HG03175 (cell line): ENCODE data around the gene C6orf89.

ENCODE experiments used
- ATAC-seq: cut with Tn5 transposase; IDR thresholded peaks from one replicate; pipeline ENCODE4 v1.9.1; 2021; ENCODE audit warnings: mild to moderate bottlenecking, moderate library complexity; ENCODE audit not compliant: unreplicated experiment

C6orf89 gene

DNA sequence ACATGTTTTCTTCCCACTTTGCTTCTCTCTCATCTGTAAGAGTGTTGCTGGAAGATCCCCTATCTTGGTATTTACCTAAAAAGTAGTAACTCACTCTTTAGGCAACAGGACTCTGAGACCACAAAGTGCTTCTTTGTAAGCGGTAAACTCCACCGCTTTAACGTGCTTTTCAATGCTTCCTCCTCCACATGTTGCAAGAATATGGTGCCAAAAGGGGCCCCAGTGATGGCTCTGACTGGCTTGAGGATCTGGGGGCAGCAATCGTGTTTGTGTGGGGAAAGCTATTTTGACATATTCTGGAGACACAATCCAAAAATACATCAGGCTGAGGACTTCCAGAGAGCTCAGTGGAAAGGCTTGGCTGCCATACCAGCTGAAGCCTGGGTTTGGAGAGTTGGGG is 34.1 kb upstream of the C6orf89 start:
- no peak for ATAC-seq

DNA sequence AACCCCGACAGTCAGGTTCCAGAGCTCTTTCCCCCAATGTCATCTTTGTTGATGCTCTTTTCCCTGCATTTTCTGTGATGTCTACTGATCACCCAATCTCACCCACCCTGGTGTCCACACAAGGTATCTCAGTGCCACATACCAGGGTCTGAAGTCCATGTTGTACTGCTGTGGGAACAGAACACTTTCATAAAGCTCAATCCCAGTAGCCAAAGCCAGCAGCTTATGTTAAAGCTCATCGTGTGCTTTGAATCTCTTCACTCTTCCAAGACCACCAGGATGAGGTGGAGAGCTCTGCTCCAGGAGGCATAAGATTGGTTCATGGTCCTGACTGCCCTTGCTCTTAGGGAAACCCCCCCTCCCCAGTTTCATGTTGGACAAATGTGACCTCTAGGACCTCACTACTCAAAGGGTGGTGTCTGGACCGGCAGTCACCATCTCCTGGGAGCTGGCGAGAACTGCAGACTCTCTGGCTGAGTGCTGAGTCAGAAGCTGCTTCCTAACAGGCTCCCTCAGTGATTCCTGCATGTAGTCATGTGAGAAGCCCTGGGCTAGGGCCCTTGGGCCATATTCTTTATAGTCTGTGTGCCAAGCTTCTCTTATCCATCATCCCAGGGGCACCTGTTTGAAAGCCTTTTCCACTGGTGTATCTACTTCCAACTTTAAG is 33.1 kb upstream of the C6orf89 start:
- ATAC-seq, result no peak

DNA sequence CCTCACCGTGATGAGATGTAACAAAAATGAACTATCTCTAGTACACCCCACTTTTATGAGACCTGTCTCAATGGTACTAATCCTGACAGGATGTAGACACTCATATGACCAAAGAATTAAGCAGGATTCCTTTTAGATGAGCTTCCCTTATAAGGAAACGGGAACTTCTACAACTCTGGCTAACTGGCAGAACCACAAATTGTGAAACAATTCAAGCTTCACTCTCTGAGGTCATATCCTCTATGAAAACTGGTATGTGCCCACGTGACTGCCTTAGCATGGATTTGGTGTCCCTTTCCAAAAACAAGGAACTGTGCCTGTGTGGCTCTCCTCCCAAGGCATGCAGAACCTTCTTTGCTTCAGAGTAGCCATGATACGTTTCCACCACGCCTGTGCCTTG is 32.4 kb upstream of the C6orf89 start:
- ATAC-seq, result no peak

DNA sequence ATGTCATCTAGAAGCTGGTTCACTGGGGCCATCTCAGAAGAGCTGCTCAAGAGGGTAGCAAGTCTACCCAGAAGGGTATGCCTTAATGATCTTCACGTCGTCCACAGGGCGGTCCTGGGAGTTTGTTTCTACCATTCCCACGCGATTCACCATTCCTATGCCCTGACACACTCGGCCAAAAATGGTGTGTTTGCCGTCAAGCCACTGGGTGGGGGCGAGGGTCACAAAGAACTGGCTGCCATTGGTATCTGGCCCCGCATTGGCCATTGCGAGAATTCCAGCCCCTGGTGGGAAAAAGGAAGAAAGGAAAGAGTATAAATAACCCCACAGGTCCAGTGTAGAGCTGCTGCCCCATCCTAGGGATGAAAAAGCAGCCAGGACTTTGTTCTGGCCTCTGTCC is 30.0 kb upstream of the C6orf89 start:
- no peak for ATAC-seq

DNA sequence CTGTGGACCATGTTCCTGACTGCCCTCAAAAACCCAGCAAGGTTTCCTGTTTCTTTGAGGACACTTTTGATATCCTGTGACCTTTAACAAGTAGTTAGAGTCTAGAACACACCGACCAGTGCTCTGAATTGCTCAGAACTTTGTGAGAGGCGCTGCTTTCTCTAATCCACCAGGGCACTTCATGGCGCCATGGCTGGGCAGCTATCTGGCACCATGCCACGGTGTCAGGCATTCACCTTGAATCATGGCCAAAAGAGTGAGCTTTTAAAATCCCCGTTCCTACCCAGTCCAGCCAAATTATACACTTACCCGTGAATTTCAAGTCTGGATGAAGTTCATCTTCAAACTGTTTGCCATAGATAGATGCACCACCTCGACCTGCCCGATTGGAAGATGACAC is 29.5 kb upstream of the C6orf89 start:
- ATAC-seq, result no peak

DNA sequence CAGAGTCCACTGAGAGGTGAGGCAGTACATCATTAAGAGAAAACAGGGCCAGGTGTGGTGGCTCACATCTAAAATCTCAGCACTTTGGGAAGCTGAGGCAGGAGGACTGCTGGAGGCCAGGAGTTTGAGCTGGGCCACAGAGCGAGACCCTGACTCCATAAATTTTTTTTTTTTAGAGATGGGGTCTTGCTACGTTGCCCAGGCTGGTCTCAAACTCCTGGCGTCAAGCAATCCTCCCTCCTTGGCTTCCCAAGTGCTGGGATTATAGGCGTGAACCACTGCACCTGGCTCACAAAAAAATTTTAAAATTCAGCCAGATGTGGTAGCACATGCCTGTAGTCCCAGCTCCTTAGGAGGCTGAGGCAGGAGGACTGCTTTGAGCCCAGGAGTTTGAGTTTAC is 28.4 kb upstream of the C6orf89 start:
- ATAC-seq, result no peak

DNA sequence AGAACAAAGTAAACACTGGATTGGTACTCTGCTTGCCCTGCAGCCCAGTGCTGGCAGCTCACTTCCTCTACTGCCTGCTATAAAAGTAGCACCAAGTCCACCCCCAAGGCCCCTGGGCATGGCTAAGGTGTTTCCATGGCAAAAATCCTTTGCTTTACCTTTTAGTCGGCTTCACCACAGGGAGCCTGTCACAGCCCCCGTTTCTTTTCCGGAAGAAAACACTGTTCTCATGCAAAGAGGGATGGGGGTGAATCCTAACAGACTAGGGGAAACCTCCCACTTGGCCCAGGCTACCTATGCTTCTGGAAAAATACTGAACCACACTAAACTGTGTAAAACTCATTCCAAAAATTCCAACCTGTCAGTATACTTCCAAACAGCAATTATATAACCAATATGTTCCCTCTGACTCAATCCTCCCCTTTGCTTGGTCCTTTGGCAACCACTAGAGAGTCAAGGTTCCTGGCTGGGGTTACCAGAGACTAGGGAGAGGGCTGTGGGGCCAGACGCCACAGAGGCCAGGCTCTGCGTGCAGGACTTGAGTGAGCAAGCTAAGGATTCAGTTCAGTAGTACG is 27.3 kb upstream of the C6orf89 start:
- ATAC-seq, result no peak

DNA sequence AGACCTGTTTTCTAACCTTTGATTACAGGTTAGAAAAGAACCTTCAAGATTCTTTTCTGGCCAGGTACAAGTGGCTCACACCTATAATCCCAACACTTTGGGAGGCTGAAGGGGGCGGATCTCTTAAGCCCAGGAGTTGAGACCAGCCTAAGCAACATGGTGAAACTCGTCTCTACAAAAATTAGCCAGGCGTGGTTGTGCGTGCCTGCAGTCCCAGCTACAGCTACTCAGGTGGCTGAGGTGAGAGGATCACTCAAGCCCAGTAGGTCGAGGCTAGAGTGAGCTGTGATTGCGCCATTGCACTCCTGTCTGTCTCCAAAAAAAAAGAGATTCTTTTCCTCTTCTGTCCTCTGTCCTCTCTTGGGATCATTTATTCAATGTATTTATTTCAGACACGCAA is 25.6 kb upstream of the C6orf89 start:
- ATAC-seq, result no peak

DNA sequence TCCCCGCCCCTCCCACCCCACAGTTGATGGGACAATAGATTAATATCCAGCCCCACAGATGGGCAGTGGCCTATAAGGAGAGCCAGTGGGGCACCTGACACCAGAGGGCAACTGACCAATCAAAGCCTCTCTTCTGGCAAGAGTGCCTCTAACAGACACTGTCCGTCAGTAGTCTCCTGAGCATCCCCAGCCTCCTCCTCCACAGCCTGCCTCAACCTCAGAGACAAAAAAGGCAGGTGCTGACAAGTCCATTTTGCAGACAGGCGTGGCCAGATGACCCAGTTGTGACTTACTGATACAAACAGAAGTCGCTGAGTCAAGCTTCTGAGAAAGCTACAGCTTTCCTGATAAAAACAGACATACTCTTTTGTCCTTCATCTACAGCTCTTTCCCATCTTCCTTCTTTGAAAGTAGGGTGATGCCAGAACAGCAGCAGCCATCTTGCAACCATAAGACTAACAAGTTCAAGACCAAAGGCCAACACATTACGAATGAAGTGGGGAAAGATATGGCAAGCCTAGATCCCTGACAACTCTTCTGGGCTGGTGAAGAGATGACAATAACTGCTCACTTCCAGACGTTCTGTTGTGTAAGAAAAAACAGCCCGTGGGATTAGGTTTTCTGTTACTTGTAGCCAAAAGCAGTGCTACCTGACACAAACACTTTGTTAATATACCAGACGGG is 23.4 kb upstream of the C6orf89 start:
- no peak for ATAC-seq

DNA sequence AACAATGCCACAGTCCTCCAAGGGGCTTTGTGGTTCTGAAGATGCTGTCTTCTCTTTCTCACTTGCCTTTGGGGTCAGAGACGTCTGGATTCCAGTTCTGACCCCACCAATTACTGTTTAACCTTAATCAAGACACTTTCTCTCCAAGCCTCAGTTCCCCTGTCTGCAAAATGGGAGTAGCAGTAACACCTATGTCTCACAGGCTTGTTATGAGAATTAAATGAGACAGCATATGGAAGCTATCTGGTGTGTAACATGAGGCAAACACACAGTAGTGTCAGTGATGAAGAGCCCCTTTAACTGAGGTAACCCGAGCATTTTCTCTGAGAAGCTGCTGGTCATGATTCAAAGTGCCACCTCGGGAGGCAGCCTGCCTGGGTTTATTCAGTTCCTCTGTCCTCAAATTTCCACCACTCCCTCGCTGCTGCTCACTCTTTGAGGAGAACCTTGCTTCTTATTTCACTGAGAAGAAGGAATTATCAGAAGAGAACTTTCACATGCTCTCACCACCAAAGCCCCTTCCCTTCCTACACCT is 22.8 kb upstream of the C6orf89 start:
- ATAC-seq, result no peak

DNA sequence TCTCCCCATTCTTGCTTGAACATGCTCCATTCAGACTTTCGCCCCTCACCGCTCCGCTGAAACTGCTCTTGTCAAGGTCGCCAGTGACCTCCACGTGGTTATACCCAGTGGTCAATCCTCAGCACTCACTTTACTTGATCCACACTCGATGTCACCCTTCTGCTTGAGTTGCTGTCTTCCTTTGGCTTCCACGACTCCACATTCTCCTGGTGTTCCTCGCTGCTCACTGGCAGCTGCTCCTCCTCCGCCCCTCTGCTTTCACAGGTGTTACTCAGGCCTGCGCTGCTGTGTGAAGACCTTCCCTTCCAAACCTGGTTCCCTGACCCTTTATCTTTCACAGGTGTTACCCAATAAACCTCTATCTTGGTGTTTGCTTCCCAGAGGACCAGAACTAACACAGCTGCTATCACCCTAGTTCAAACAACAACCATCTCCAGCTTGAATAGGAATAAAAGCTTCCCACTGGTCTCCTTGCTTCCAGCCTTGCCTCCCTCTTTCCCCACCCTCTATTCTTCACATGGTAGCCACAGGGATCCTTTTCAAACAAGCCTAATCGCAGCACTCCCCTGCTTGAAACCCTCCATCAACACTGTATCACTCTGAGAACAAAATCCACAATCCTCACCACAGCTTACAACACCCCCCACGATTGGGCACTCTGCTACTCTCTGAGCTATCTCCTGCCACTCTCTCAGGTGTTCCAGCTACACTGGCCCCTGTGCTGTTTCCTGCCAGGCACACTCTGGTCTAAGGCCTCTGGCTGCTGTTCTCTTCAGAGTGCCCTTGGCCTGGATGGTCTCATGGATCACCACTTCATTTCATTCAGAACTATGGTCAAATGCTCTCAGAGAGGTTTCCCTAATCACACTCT is 21.8 kb upstream of the C6orf89 start:
- no peak for ATAC-seq

DNA sequence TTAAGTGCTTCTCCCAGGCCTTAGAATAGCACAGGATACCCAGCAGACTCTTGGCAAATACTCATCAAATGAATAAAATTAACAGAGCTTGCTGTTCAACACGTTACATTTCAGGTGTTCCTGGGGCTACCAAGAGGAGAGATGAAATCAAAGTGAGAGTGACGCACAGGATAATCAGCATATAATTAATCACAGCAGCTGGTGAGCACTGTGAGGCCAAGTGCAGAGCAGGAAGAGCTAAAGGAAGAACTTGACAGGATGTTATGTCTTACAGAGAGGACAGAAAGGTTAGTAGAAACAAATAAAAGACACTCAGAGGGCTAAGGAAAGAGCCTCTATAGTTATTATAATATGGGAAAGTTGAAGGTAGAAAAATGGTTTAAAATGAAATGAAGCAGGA is 19.9 kb upstream of the C6orf89 start:
- no peak for ATAC-seq

DNA sequence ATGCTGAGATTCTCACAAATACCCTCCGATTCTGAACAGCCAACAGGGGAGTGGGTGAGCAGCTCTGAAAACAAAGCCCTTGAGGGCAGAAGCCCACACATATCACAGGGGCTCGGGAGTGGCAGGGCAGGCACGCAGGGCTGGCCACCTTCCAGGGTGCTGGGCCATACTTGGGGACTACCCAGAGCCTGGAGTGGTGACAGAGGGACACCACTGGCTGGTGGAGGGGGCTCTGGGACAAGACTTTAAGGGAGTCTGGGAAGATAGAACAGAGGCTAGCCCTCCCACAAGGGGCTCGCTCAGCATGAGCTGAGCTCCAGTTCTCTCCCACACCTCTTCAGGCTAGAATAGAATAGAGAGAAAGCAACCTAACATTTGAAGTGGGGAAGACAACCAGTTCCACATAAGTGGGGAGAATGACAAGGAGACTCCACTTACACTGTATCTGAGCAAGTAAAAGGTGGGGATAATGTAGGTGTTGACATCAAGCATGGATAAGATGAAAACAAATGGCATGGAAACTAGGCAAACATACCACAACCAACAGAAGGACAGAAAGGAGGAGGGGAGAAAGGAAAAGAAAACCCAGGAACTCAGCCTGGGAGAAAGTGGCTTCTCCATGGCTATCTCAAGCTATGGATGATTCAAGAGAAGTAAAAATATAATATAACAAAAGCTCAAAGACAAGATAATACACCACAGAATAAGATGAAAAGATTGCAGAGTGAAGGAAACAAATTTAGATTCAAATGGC is 18.1 kb upstream of the C6orf89 start:
- no peak for ATAC-seq

DNA sequence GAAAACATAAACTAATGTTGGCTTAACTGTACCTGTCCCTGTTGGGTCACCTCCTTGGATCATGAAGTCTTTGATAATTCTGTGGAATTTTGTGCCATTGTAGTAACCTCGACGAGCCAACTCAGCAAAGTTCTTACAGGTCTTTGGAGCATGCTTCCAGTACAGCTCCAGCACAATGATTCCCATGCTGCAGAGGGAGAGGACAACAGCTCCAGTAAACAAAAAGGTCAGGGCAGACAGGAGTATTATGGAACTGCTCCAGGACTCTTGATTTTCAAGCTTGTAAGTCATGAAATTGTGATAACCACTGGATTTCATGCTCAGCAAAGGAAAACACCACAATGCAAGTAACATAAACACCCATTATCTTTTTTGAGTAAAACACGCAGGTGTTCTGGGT is 14.1 kb upstream of the C6orf89 start:
- no peak for ATAC-seq

DNA sequence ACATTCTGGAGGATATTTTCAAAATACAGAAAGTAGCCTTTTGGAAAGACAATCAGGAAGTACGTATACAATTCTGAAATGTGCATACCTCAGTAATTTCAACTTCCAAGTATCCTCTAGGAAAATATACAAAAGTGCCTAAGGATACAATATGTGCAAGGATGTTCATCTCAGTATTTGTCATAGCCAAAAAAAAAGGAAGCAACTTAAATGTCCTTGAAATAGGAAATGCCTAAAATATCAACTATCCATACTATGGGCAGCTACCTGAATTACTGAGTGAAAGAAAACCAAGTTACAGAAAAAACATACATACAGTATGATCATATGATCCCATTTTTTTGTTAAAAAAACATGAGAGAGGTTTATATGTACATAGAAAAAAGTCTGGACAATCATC is 12.6 kb upstream of the C6orf89 start:
- ATAC-seq, result no peak

DNA sequence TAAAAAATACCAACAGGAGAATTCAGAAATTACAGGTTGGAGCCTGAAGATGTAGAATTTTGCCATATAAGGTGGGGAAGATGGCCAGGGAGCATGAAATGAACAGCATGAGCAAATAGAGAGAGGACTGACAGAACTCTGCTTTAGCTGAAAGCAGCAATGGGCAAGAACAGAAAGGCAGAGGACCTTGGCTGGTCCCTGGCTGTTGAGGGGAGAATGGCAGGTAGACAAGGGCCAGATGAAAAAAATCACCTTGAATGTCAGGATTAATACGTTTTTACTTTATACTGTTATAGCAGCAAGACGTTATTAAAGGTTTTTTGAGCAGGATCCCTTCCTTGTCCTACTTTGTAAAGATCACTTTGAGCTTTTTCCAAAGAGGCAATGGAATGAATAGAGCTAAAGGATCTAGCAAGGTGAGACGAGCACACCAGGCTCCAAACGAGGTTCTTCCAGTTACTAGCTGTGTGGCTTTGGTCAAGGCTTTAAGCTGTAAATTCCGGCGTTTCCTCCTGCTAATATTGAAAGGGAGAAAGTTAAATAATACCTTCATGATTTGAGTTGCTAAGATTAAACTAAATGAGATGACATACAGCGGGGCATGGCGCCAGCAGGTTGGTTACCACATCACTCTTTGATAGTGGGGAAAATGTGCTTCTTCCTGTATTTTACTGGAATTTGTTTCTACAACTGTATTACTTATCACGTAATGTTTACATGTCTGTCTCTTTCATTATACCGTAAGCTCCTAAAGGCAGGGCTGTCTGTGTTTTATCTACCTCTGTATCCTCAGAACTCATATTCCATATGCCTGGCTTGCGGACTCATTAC is 11.9 kb upstream of the C6orf89 start:
- no peak for ATAC-seq

DNA sequence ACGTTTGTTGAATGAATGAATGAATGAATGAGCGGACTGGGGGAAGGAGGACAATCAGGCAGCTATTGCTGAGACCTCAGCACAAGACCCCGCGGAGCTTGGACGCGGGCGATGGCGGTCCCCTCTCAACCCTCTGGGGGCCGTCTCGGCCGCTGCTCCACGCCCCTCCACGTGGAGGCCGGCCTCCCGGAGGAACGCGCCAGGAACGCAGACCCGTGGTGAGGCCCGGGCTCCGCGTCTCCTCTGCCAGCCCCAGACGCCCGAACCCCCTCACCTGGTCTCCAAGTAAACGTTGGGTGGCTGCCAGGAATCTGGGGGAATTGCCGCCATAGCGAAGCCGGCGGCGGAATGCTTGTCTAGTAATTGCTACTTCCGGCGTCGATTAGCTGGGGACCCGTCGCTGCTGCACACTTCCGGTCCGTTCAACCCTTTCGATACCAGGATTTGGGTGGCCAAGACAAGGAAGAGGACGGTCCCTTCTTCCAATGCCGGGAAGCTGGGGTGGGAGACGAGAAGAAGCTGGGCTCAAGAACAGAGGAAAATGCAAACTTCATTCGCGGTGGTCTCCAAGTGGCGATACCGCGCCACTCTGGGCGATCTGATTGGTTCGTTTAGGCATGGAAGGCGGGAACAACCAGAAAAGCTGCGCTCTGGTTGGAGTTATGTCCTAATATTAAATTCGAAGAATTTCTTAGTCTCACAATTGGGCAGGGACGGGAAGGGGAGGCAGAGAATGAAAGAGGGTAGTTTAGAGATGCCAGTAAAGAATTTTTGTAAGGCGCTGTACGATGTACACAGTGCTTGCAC is 11.1 kb upstream of the C6orf89 start, which contains the start of gene PPIL1:
Gene PPIL1 (minus strand): TSS at position 361 of the 807 bp plus-strand sequence. CDS start 31 bp downstream, at position 330.
- peak; percentile 81 for ATAC-seq

DNA sequence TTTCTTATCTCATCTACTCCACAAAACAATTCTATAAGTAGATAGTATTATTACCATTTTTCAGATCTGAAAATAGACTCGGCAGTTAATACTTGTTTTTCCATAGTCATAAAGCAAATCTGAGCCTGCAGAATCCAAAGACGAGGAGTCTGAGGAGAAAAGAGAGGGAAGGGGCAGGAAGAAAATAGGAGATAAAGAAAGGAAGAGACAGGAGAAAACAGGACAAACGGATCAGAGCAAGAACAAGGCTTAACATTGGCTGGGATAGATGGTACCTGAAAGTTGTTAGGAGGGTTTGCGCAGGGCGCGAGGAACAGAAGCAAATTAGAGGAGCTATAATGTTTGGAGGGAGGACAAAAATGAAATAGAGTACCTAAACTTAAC is 10.5 kb upstream of the C6orf89 start:
- ATAC-seq, result no peak

DNA sequence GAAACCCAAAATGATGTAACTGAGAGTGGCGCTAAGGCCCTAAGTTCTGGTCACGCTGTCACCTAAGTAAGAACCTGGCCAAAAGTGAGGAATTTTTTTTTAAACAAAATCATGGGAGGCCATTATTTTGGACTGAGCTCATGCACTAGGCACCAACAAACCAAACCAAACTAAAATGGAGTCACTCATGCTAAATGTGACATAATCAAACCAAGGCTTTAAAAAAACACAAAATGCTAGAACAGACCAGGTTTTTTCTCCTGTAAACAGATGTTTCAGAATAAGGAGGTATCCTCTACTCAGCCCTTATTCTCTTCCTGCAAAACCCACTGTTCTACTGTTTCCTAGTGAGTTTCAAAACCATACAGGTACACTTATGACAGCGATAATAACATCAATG is 1.1 kb upstream of the C6orf89 start:
- ATAC-seq, result no peak
